ENCODE measurements around the gene OR1M1. TPM values are rescaled to one million over a fixed set of nuclear protein-coding genes. Genes with fewer than 3 reads are reported as not detected.

Gene OR1M1
- total RNA-seq, 2 experiments from 2014 or later: not detected

DNA sequence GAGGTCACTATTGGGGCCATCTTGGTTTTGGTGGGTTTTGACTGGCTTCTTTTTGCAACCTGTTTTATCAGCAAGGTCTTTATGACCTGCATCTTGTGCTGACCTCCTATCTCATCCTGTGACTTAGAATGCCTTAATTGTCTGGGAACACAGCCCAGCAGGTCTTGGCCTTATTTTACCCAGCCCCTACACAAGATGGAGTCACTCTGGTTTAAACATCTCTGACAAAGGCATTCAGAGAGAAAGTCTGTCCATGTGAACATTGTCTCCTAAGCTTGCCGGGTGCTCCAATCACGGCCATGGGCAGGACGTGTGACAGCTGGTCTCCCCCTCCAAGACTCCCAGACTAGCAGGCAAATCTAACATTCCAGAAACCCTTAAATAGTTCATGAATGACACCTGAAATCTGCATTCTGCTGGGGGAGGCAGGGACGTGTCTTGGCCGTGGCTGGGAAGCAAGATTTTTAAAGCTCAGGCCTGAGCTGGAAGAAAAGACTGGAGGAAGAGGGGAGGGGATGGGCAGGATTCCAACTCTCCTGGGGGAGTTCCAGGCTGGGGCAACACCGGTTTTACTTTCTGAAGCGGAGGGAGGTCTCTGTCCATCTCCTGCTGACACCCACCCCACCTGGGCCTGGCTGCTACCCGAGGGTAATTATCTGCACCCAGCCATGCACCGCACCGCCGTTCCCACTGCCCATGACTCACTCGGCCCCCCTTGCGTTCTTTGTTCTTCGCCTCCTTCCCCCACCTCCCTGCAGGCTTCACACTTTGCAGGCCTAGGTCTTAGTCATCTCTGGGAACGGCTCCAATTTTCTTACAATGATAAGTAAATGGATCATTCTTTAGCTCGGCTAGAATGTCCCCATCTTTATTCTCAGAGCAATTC, 11.6 kb upstream of the OR1M1 start:
- Histone ChIP-seq H3K36me3 (ENCODE audit: insufficient read depth, low read length) (no peaks in the 10 kb centered on the region), H3K4me1 (ENCODE audit: insufficient read depth, low read length) (peaks cover 5% of the 10 kb centered on the region), H3K4me3 (ENCODE audit: low read length) (no peak overlapping the region), H3K9me3 (ENCODE audit: control insufficient read depth in 1 of 2, insufficient read depth in 1 of 2, low read length in 2 of 2) (no peaks in the 10 kb centered on the region), H3K27me3 (ENCODE audit: control insufficient read depth in 1 of 2, insufficient read depth in 2 of 2, low read length in 2 of 2) (no peaks in the 10 kb centered on the region), H3K27ac (ENCODE audit: low read depth in 1 of 2, low read length in 2 of 2) (no peak overlapping the region)
- no peaks in the 10 kb centered on the region for H3K9me3 Mint-ChIP-seq
- TF ChIP-seq, protein P1, sequence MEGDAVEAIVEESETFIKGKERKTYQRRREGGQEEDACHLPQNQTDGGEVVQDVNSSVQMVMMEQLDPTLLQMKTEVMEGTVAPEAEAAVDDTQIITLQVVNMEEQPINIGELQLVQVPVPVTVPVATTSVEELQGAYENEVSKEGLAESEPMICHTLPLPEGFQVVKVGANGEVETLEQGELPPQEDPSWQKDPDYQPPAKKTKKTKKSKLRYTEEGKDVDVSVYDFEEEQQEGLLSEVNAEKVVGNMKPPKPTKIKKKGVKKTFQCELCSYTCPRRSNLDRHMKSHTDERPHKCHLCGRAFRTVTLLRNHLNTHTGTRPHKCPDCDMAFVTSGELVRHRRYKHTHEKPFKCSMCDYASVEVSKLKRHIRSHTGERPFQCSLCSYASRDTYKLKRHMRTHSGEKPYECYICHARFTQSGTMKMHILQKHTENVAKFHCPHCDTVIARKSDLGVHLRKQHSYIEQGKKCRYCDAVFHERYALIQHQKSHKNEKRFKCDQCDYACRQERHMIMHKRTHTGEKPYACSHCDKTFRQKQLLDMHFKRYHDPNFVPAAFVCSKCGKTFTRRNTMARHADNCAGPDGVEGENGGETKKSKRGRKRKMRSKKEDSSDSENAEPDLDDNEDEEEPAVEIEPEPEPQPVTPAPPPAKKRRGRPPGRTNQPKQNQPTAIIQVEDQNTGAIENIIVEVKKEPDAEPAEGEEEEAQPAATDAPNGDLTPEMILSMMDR (IDR thresholded peaks at IDR 0.05): no peak
- no peaks in the 10 kb centered on the region for H3K27me3 Mint-ChIP-seq
- POLR2A ChIA-PET: no interaction called here
- no peak for ATAC-seq (ENCODE audit: poor library complexity)
- CTCF ChIA-PET: no interaction called here
- DNase-seq: no peak
- no peak overlapping the region for H3K4me3 Mint-ChIP-seq
- no peaks in the 10 kb centered on the region for H3K4me1 Mint-ChIP-seq (ENCODE audit: low read depth)
- intact Hi-C loops (cut with DNase I, micrococcal nuclease): loop anchor here in 1 of 2 experiments (10.0 kb wide), 1 partner anchor 721 kb away; no protein-coding TSS in a partner anchor
- no peaks in the 10 kb centered on the region for H3K36me3 Mint-ChIP-seq (ENCODE audit: low read depth)
- no peak overlapping the region for H3K27ac Mint-ChIP-seq

DNA sequence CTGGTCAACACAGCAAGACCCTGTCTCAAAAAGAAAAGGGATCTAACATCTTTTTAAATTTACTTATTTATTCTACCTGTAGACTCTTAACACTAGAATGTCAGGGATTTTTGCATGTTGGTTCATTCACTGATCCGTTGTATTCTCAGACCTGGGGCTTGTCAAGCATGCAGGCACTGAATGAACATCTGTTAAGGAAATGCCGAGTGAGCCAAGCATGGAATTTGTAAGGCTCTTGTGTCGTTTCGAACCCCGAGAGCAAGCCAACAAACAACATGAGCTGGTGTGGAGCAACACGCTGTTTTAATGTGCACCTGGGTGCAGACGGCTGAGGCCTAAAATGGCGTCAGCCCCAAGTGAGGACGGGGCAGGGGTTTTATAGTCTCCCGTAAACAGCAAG, 10.0 kb upstream of the OR1M1 start:
- Mint-ChIP-seq H3K27ac (no peak overlapping the region), H3K36me3 (ENCODE audit: low read depth) (no peaks in the 10 kb centered on the region), H3K9me3 (no peaks in the 10 kb centered on the region), H3K4me3 (no peak overlapping the region), H3K27me3 (no peaks in the 10 kb centered on the region), H3K4me1 (ENCODE audit: low read depth) (no peaks in the 10 kb centered on the region)
- no peaks in the 10 kb centered on the region for H3K9me3 ChIP-seq (ENCODE audit: control insufficient read depth in 1 of 2, insufficient read depth in 1 of 2, low read length in 2 of 2)
- CTCF ChIA-PET: no interaction called here
- DNase-seq (no peak), ATAC-seq (ENCODE audit: poor library complexity) (no peak)
- no peaks in the 10 kb centered on the region for H3K36me3 ChIP-seq (ENCODE audit: insufficient read depth, low read length)
- intact Hi-C loops (cut with DNase I, micrococcal nuclease): loop anchor here in 1 of 2 experiments (10.0 kb wide), 1 partner anchor 722 kb away; no protein-coding TSS in a partner anchor
- H3K4me3 ChIP-seq (ENCODE audit: low read length): no peak overlapping the region
- no peaks in the 10 kb centered on the region for H3K27me3 ChIP-seq (ENCODE audit: control insufficient read depth in 1 of 2, insufficient read depth in 2 of 2, low read length in 2 of 2)
- TF ChIP-seq, protein P1 (IDR thresholded peaks at IDR 0.05): no peak
- H3K4me1 ChIP-seq (ENCODE audit: insufficient read depth, low read length): peaks cover 5% of the 10 kb centered on the region
- POLR2A ChIA-PET: no interaction called here
- no peak overlapping the region for H3K27ac ChIP-seq (ENCODE audit: low read depth in 1 of 2, low read length in 2 of 2)

DNA sequence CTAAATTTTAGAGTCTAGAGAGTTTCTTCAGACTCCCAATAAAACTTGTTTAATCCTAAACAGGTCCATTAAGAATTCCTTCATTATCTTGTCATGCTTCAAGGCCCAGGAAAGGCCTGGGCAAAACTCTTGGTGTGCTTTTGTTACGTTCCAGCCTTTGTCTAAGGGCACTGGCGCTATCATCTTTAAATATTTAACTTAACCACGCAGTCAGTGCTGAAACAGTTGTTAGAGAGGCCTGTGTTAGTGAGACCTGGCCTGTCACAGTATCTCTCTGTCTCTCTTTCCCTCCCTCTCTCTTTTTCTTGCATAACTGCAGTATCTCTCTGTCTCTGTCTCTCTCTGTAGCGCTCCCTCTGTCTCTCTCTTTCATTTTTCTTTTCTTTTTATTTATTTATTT, 8.2 kb upstream of the OR1M1 start:
- H3K36me3 ChIP-seq (ENCODE audit: insufficient read depth, low read length): no peaks in the 10 kb centered on the region
- POLR2A ChIA-PET: no interaction called here
- ATAC-seq (ENCODE audit: poor library complexity) (no peak), DNase-seq (no peak)
- CTCF ChIA-PET: no interaction called here
- H3K4me1 Mint-ChIP-seq (ENCODE audit: low read depth): no peaks in the 10 kb centered on the region
- H3K9me3 Mint-ChIP-seq: no peaks in the 10 kb centered on the region
- H3K27ac ChIP-seq (ENCODE audit: low read depth in 1 of 2, low read length in 2 of 2): no peak overlapping the region
- no peak overlapping the region for H3K4me3 ChIP-seq (ENCODE audit: low read length)
- intact Hi-C loops (cut with DNase I, micrococcal nuclease): loop anchor here in 1 of 2 experiments (10.0 kb wide), 1 partner anchor 724 kb away; no protein-coding TSS in a partner anchor
- H3K36me3 Mint-ChIP-seq (ENCODE audit: low read depth): no peaks in the 10 kb centered on the region
- H3K4me3 Mint-ChIP-seq: no peak overlapping the region
- no peaks in the 10 kb centered on the region for H3K27me3 ChIP-seq (ENCODE audit: control insufficient read depth in 1 of 2, insufficient read depth in 2 of 2, low read length in 2 of 2)
- TF ChIP-seq, protein P1 (IDR thresholded peaks at IDR 0.05): no peak
- H3K9me3 ChIP-seq (ENCODE audit: control insufficient read depth in 1 of 2, insufficient read depth in 1 of 2, low read length in 2 of 2): no peaks in the 10 kb centered on the region
- H3K27me3 Mint-ChIP-seq: no peaks in the 10 kb centered on the region
- no peak overlapping the region for H3K27ac Mint-ChIP-seq
- peaks cover 5% of the 10 kb centered on the region for H3K4me1 ChIP-seq (ENCODE audit: insufficient read depth, low read length)

Measured in CD4-positive, alpha-beta T cell (primary cell).